Panc1 (cell line): Measurements from ENCODE around the gene EDC3. TPM values are rescaled to one million over a fixed set of nuclear protein-coding genes. Genes with fewer than 3 reads are reported as not detected.

ENCODE experiments used
- ATAC-seq: fragments of 200-7000 bp; cut with Tn5 transposase; 2 replicates; pipeline ENCODE4 v1.9.1; 2020; ENCODE audit warnings: mild to moderate bottlenecking, moderate library complexity
- BruUV-seq: library from RNA; stranded (reverse); fragments of 400-500 nt; replicated peaks from 2 replicates; lab custom pipeline; 2021; lab: Mats Ljungman, UMichigan
- CTCF ChIA-PET: fragments of 300-600 bp; sonication (Branson Sonifier 250); formaldehyde crosslinking; loops from one replicate; lab custom pipeline; 2022; ENCODE audit warnings: antibody characterized with exemption; lab: Charles Lee
- POLR2A ChIA-PET: fragments of 300-600 bp; sonication (Branson Sonifier 250); formaldehyde crosslinking; loops from one replicate; lab custom pipeline; 2022; ENCODE audit warnings: antibody characterized with exemption; lab: Charles Lee
- DNase-seq: peaks from one replicate; pipeline ENCODE4 v3.0.0-alpha.2; 2010; ENCODE audit warnings: low read depth, low spot score
- H3K27ac ChIP-seq: 2 replicates; pipeline ENCODE4 v1.5.1; 2011; ENCODE audit warnings: mild to moderate bottlenecking, low read length, inconsistent platforms
- H3K27me3 ChIP-seq: fragments of 200-500 bp; sonication (Bioruptor generic); 2 replicates; pipeline ENCODE4 v1.6.0; 2014; ENCODE audit warnings: low read length, inconsistent platforms; ENCODE audit not compliant: control insufficient read depth, insufficient read depth
- H3K36me3 ChIP-seq: fragments of 200-500 bp; sonication (Bioruptor generic); 2 replicates; pipeline ENCODE4 v1.5.1; 2014; ENCODE audit warnings: inconsistent platforms, mild to moderate bottlenecking, low read length, moderate library complexity; ENCODE audit not compliant: control insufficient read depth, insufficient read depth
- H3K4me1 ChIP-seq: 2 replicates; pipeline ENCODE4 v1.5.1; 2011; ENCODE audit warnings: inconsistent platforms, mild to moderate bottlenecking, low read length, moderate library complexity; ENCODE audit not compliant: control insufficient read depth, insufficient read depth
- H3K4me3 ChIP-seq, 2 experiments: 2 replicates each; pipeline ENCODE4 v1.5.1; 2011 to 2012; ENCODE audit warnings: low read depth in 2 of 2, low read length in 2 of 2, mild to moderate bottlenecking in 2 of 2, inconsistent platforms in 1 of 2, moderate library complexity in 1 of 2
- H3K9me3 ChIP-seq: fragments of 200-500 bp; sonication (Bioruptor generic); 2 replicates; pipeline ENCODE4 v1.5.1; 2014; ENCODE audit warnings: low read depth, mild to moderate bottlenecking, inconsistent platforms, low read length, moderate library complexity; ENCODE audit not compliant: control insufficient read depth, insufficient read depth
- POLR2AphosphoS5 ChIP-seq: IDR thresholded peaks from 2 replicates; pipeline ENCODE4 v1.6.1; 2012; ENCODE audit warnings: mild to moderate bottlenecking, low read depth, low read length, moderate library complexity
- SIN3A ChIP-seq: IDR thresholded peaks from 2 replicates; pipeline ENCODE4 v1.6.1; 2012; ENCODE audit warnings: low read depth, mild to moderate bottlenecking, low read length, moderate library complexity, borderline replicate concordance; ENCODE audit not compliant: insufficient read depth
- TCF7L2 ChIP-seq: IDR thresholded peaks from 2 replicates; pipeline ENCODE4 v1.6.1; 2011; ENCODE audit warnings: mild to moderate bottlenecking, low read depth, low read length, inconsistent platforms
- in situ Hi-C: cut with HindIII; loops from 2 replicates; pipeline ENCODE4 v1.10.0; 2016; ENCODE audit warnings: low sequenced_read_pairs, low pct_unique_long_range_greater_than_20kb
- intact Hi-C: fragments of 100-400 bp; cut with micrococcal nuclease; formaldehyde crosslinking; loops from one replicate; pipeline ENCODE4 v1.10.0; 2022; ENCODE audit not compliant: unreplicated experiment
- total RNA-seq: library from RNA; stranded (reverse); gene quantifications from one replicate; pipeline ENCODE4 v1.2.1, GENCODE V29; 2021; ENCODE audit not compliant: unreplicated experiment
- TF ChIP-seq, protein P1 (sequence below), 2 experiments: IDR thresholded peaks; 2 replicates each; pipeline ENCODE4 v1.6.1; 2011 to 2012; ENCODE audit warnings: low read depth in 2 of 2, control low read depth in 1 of 2, low read length in 1 of 2, mild to moderate bottlenecking in 1 of 2, moderate library complexity in 1 of 2; ENCODE audit not compliant: insufficient read depth in 1 of 2
- TF ChIP-seq, protein P2 (sequence below): fragments of 450-650 bp; IDR thresholded peaks from 2 replicates; pipeline ENCODE4 v1.5.1; 2017; ENCODE audit warnings: mild to moderate bottlenecking

Gene EDC3
- total RNA-seq, 1 experiment from 2014 or later: 45.5 TPM

DNA sequence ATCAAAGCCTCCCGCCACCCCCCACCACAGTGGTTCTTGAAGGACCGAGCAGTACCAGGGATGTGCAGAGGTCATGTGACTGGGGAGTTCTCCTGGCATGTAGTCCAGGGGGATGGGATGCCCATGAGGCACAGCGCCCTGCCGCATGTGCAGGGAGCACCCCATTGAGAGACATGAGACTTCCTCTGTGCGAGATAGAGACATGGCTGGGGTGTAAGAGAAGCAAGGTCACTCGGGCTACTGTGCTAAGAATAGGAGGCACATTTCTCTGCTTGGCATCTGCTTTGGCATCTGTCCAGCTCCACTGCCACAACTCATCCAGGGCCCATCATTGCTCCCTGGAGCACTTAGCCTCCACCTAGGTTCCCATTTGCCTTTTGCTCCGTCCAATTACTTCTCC lies 31.9 kb upstream of the EDC3 start:
- in situ Hi-C loops: no loop called here
- CTCF ChIA-PET: interaction anchor here (1.2 kb wide), 1 partner anchor 40 kb away, joined by 5 read pairs; no protein-coding TSS in a partner anchor
- POLR2A ChIA-PET: no interaction called here
- no peak for ATAC-seq
- intact Hi-C loops: no loop called here
- Histone ChIP-seq H3K4me1 (no peaks in the 10 kb centered on the region), H3K27ac (no peak overlapping the region), H3K9me3 (no peaks in the 10 kb centered on the region), H3K4me3 (no peak overlapping the region), H3K27me3 (peaks cover 2% of the 10 kb centered on the region; the same call in 1 of the 2 replicates), H3K36me3 (no peaks in the 10 kb centered on the region)
- DNase-seq: no peak
- TF ChIP-seq, protein P1, sequence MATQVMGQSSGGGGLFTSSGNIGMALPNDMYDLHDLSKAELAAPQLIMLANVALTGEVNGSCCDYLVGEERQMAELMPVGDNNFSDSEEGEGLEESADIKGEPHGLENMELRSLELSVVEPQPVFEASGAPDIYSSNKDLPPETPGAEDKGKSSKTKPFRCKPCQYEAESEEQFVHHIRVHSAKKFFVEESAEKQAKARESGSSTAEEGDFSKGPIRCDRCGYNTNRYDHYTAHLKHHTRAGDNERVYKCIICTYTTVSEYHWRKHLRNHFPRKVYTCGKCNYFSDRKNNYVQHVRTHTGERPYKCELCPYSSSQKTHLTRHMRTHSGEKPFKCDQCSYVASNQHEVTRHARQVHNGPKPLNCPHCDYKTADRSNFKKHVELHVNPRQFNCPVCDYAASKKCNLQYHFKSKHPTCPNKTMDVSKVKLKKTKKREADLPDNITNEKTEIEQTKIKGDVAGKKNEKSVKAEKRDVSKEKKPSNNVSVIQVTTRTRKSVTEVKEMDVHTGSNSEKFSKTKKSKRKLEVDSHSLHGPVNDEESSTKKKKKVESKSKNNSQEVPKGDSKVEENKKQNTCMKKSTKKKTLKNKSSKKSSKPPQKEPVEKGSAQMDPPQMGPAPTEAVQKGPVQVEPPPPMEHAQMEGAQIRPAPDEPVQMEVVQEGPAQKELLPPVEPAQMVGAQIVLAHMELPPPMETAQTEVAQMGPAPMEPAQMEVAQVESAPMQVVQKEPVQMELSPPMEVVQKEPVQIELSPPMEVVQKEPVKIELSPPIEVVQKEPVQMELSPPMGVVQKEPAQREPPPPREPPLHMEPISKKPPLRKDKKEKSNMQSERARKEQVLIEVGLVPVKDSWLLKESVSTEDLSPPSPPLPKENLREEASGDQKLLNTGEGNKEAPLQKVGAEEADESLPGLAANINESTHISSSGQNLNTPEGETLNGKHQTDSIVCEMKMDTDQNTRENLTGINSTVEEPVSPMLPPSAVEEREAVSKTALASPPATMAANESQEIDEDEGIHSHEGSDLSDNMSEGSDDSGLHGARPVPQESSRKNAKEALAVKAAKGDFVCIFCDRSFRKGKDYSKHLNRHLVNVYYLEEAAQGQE (IDR thresholded peaks at IDR 0.05; ENCODE audit: insufficient read depth in 1 of 2, low read depth in 2 of 2, low read length in 1 of 2): no peak
- TF ChIP-seq TCF7L2 (no peak), SIN3A (no peak), POLR2AphosphoS5 (no peak)
- TF ChIP-seq, protein P2, sequence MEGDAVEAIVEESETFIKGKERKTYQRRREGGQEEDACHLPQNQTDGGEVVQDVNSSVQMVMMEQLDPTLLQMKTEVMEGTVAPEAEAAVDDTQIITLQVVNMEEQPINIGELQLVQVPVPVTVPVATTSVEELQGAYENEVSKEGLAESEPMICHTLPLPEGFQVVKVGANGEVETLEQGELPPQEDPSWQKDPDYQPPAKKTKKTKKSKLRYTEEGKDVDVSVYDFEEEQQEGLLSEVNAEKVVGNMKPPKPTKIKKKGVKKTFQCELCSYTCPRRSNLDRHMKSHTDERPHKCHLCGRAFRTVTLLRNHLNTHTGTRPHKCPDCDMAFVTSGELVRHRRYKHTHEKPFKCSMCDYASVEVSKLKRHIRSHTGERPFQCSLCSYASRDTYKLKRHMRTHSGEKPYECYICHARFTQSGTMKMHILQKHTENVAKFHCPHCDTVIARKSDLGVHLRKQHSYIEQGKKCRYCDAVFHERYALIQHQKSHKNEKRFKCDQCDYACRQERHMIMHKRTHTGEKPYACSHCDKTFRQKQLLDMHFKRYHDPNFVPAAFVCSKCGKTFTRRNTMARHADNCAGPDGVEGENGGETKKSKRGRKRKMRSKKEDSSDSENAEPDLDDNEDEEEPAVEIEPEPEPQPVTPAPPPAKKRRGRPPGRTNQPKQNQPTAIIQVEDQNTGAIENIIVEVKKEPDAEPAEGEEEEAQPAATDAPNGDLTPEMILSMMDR: no peak
- no TSS peak for BruUV-seq

DNA sequence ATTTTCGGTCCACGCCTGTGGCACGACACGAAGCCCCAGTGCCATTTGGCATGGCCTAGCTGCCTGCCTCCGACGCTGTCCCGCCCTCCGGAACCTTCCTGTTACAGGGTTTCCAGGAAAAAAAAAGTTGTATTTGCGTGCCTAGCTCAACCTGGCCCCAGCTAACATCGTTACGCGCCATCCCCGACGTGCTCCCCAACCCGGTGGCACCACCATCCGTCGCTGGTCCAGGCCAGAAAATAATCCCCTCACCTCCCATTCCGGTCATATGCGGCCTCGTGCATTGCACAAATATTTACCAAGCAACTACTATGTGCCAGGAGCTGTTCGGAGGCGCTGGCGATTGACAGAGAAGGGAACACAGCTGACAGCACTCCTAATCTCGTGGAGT lies 30.9 kb upstream of the EDC3 start:
- TF ChIP-seq TCF7L2 (no peak), POLR2AphosphoS5 (no peak), SIN3A (no peak)
- TF ChIP-seq, protein P1 (IDR thresholded peaks at IDR 0.05; ENCODE audit: insufficient read depth in 1 of 2, low read depth in 2 of 2, low read length in 1 of 2): no peak
- TF ChIP-seq, protein P2: no peak
- intact Hi-C loops: no loop called here
- DNase-seq: no peak

More for the DNA sequence above, 30.9 kb upstream of the EDC3 start:
- Histone ChIP-seq H3K36me3 (no peaks in the 10 kb centered on the region), H3K27ac (no peak overlapping the region), H3K9me3 (no peaks in the 10 kb centered on the region), H3K4me1 (no peaks in the 10 kb centered on the region), H3K4me3 (no peak overlapping the region), H3K27me3 (peaks cover 2% of the 10 kb centered on the region; the same call in 1 of the 2 replicates)
- BruUV-seq: no TSS peak
- ATAC-seq: no peak
- ChIA-PET POLR2A (no interaction called here), CTCF (no interaction called here)
- in situ Hi-C loops: no loop called here
